Measurements from ENCODE around the gene DMD.
"Not testable (repeated sequence)": the region's sequence is repeated elsewhere in the genome, so short reads cannot be mapped to it uniquely, and the experiment has no call there.

The DMD gene

DNA sequence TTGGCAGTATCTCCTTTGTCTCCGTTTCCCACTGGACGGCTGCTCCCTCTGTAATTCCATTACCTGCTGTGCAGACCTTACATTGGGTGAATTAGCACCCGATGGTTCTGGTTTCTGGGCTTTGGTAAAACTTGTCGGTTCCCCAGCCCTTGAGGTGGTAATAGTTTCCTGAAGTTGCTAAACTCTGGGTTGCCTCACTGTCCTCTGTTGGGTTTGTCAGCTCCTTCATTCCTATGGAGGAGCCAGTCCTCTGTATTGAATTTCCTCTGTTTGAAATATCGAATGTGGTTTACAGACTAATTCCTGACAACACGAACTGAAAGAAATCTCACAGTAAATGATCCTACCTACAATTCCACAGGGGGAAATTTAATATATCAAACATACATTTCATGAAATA is 1548.2 kb downstream of the DMD start:
- no peak for DNase-seq

DNA sequence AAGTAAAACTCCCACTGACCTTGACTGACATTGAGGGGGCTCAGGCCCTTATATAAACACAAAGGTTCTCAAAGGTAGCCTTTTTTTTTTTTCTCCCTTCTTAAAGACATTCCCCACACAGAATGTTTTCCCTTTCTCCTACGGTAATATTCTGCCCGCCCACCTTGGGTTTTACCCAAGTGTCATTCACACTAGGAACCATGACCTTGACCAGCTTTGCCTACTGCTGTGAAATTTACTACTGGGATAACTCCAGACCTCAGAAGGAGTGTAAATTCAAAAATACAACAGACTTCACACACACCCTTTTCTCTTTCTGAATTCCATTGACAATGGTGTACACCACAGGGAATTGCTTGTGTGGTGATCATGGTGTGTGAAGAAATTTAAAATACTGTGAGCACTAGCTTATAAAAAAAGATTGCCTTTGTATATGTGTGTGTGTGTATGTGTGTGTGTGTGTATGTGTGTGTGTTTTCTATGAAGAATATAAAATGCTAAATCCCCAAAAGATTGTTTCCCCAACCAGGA is 1550.0 kb downstream of the DMD start:
- no peak for DNase-seq

DNA sequence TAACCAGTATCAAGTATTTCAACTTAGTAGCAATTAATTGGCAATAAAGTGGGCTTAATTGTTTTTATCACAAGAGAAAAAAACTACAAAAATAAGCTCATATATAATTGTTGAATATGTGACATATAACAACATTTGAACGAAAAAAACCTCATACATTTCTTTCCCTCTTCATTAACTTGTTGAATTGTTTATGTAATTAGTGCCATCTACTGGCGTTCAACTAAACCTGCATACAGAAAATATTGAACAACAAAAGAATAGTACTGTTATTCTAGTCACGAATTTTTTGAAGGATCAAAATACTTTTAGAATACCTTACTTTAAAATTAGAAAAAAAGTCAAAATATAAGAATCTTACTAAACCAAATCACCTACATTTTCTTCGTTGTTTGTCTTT is 1553.0 kb downstream of the DMD start:
- DNase-seq, result peak; percentile 0

DNA sequence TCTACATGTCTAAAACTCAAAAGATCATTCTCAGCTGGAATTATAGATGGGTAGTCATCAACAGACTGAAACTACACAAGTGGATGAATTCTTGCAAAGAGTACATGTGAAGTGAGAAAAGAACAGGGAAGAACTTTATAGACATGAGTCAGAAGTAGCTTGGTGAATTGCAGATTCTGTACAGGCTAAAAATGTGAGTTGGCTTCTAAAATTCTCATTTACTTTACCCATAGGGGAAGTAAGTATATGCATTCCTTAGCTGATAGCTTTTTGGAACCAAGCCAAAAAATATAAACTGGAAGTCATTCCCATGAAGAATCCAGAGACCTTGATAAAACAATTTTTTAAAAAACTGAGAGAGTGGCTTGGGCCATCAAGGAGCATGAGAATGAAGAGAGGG is 1555.3 kb downstream of the DMD start:
- no peak for DNase-seq

DNA sequence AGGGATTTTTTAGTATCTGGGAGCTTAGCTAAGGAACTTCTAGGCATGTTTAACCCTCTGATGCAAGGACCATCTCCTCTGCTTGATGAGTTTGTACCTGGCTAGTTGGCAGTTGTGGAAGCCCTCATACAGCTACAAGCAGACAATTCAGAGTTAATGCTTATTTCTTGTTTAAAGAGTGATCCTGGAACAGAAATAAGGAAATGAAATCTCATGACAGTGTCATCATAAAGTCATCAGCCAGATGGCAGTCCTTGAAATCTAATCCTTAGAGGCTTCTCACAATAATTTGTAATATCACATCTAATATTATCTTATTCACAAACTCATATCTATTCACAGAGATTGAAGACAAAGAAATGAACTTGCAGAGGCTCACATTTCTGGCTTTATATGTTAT is 1557.9 kb downstream of the DMD start:
- DNase-seq, result no peak

DNA sequence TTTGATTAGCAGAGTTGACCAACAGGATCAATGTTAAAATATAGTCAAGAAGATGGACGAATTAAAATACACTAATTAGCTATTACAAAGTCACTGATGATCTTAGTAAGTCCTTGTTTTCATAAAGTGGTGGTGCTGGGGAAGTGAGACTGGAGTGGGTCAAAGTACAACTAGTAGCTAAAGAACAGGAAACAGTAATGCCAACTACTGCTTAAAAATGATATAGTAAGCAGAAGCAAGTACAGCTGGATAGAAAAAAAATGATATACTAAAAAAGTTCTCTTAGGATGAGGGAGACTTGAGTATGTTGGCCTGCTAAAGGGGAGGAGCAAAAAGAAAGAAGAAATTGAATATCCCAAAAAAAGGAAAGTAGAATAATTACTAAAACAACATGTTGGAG is 1558.7 kb downstream of the DMD start:
- DNase-seq, result no peak

DNA sequence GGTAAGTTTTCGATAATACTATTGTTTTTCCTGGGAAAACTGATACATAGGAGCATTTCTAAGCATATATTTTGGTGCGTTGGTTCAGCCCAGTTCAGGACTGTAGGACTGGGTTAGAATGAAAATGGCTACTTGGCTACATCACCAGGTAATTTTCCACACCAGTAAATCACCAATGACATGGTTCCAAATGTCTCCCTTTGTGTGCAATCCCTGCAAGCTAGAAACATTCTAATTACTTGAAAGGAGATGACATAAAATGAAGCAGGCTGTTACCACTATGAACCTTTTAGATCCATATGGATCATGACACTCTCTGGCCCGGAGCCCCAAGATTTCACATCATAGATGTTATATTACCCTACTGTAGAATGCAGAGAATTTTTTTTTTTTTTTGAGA is 1562.1 kb downstream of the DMD start:
- DNase-seq, result no peak

DNA sequence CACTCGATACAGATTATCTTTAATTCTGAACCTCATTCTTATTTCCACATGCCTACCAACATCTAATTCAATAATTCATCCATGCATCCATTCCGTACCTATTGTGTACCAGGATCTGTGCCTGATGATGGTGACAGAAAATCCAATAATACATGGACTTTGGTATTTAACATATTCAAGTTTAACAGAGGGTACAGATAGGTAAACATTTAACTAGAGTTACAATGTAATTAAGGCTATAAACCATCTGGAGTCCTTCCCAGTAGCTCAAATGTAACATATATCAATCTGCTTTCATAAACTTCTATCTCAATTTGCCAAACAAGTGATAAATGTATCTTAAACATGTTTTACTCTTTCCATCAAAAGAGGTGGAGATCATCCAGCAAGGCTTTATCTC is 1578.0 kb downstream of the DMD start:
- no peak for DNase-seq

DNA sequence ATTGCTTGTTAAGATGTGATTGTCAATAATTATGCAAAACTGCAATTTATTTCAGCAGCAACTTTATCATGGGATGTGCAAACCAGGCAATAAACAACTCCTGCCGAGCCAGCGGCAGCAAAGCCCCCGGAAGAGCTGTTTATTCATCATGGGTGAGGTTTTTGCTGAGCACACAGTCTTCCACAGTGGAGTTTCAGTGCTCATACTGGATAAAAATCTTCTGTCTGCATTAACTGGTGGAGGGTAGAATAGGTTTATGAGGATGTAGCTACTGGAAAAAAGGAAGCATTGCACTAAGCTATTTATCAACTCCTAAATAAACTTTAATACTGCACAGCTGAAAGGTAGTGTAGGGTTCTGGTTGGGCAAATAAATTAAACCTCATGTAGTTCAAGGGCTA is 1582.2 kb downstream of the DMD start:
- DNase-seq, result no peak

DNA sequence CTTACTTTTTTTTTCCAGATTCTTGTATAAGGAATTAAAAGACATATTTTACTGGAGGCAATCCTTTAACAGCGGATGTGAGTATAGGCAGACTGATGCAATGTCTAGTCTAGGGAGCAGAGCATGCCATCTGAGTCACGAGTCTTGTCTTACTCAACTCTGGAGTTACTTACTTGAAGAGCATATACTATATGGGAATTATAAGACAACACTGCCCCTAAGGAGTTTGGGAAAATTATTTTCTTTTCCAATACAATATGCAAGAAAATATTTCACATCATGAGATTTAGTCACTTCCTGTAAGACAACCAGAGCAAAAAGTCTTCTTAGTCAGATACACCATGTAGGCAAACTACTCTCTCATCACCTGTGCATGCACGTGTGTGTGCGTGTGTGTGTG is 1602.2 kb downstream of the DMD start:
- no peak for DNase-seq

DNA sequence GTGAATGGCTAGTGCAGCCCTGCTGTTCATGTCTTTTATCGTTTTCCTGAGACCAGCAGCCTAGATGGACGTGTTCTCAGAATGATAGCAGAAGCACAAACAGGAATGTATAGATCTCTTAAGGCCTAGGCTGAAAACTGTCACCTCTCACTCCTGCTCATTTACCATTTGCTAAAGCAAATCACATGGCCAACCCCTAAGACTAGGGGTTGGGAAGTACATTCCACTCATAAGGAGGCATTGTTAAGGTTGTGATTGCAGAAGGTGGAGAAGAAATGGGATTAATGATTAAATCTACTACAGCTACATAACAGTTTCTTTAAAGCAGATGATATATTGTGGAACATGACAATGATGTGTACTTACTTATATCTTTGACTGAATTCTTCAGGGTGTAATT is 1602.7 kb downstream of the DMD start:
- no peak for DNase-seq

DNA sequence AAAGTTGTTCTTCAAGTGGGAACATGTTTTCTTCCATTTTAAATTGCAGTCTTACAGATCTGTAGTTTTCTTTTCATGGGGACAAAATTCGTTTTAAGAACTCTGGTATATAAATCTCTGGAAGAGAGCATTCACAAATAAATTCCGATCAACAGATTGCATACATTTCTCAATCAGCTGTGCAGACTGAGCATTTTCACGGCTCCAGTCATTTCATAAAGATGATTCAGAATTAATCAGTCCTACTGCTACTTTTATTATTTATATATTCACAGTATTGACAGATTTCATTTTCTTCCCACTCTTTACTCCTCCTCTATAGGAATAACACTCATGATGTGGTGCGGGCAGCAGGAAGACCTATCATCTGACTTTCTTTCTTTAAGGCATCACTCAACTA is 1604.6 kb downstream of the DMD start:
- DNase-seq, result no peak

DNA sequence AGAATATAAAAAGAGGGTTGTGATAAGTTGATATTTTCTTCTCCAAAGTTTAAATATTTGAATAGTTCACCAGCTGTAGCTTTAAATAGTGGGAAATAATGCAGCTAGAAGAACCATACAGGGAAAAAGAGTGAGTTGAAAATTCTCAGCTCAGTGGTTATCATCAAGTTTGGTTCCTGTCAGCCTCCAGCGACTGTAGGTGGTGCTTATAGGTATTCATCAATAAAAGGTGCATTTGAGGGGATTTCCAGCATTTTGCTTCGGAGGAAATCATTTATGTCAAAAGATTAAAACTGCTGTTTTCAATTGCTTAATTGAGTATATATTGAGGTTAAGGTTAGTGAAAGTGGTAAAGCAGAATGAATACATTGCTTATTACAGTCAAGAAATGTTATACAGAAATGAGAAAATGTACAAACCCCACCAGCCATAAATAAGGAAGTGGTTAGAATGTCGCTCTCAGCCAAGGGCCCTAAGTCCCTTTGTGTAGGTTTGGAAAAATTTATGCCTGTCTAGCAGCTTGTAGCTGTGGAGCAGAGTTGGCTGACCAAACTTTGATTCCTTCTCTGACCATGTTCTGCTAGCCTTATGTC is 1606.6 kb downstream of the DMD start:
- DNase-seq, result no peak

DNA sequence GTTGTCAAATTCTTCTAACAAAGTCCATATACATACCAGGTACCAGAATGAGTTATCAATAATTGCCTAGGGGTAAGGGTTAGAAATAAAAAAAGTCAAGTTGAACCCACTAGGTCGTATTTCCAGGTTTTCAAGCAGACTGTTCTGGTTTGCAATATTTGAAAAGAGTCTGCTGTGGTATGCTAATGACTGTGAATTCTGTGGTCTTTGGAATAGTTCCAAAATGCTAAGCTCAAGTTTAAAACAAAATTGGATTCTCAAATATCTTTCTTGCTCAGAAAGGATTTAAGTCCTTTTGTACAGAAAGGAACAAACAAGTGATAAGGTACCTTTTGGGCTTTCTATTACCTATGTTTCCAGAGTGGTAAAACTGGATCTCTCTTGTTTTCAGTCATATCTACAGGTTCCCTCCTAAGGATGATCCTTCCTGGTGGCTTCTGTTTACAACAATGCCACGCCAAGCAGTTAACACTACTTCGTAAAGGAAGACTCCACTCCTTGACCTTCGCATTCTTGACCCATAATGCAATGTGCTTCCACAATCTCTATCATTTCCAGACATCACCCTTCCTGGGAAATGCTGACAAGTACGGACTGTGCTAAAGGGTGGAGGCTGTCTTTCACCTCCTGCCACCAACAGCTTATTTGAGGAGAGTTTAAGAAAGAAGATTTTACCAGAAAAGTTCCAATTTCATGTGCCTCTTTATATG is 1607.8 kb downstream of the DMD start:
- no peak for DNase-seq

DNA sequence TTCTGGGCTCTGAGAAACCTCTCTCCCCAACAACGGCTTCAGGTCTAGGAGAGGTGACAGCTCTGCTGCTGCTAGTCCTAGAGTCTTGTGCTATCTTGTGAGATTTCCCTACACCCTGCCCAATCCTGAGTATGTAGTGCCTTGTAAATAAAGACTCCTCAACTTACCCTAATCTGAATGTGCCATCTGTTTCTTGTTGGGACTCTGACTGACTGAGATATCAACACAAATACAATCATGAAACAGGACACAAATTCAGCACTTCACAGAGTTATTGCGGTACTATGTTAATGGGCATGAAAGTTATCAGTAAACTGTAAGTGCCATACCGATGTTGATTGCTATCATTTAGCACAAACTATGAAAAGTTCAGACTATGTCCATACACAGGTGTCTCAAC is 1610.5 kb downstream of the DMD start:
- DNase-seq, result no peak

DNA sequence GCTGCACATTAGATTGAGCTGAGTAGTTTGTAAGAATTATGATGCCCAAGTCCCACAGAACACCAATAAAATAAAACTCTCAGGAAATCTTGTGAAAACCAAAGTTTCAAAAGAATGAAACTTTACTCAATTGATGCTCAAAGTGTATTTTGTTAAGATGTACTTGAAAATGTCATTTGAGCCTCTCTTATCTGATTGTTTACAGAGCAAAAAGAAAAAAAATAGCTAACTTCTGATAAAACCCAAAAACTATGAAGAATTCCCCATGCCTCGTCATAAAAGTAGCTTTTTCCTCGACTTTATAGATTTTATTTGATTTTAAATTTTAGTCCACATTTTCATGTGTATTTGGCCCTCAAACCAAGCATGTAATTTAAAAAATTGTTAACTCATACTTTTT is 1618.0 kb downstream of the DMD start:
- no peak for DNase-seq

DNA sequence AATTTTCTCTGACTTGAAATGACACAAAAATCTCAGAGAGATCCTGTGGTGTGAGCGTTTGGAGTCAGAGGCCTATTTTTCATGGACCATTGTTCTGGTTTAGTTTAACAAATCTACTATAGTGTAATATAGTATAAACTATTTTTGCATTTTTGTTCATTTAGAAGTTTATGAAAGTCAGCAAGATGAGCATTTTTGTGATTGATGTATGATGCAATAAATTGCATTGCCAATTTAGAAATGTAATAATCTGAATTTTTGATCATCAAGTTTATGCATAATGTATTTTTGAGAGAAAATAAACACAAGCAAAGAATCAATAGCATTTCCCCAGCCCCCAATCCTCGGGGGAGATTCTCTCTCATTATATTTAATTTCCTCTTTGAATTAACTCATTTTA is 1620.0 kb downstream of the DMD start:
- no peak for DNase-seq

DNA sequence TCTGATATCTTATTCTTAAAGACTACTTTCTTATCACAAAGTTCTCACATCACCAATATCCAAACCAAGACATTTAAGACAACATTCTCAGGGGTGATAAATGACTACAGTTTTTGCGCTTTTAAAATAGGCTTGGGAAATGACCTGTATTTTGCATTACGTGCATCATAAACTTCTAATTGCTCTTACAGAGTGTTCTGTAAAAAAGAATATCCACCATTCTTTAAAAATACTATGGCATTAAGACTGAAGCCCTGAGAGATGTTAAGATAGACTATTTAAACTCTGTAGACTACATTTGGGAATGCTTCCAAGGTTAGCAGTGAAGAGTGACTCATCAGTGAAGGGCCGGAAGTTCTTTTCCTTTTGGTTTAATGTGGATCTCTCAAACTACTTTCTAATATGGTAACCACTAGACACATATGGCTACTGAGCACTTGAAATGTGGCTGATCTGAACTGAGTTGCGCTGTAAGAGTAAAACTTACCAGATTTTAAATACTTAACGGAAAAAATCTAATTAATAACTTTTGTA is 1620.7 kb downstream of the DMD start:
- DNase-seq, result no peak

DNA sequence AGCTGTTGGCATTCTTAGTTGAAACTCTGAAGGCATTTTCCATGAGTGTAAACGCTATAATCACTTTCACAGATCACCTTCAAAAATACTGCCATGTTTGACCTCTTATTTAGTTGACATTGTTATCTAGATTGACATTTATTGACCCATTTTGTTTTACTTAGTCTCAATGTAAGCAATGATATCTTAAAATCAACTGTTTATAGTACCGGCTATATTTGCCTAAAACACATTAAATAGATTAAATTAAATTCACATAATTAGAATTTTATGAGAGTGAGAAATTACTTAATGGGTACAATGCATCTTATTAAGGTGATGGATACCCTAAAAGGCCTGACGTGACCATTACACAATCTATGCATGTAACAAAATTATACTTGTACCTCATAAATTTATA is 1621.8 kb downstream of the DMD start:
- DNase-seq, result no peak

DNA sequence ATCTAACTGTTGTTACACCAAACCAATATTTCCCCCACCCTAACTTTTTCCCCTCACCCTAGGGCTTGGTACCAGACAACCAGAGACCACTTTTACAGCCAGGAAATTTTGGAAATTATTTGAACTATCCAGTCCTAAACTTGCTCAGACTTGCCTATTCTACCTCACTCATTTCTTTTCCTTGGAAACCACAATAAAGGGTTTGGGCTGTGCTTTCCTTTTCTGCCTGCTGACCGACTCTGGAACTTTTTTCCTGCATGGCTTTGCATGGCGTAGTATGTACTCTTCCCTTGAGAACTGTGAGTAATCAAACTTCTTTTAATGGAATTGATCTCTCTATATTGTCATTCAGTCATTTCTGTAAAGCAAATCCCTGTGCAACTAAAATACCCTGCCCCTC is 1623.0 kb downstream of the DMD start:
- DNase-seq, result no peak

DNA sequence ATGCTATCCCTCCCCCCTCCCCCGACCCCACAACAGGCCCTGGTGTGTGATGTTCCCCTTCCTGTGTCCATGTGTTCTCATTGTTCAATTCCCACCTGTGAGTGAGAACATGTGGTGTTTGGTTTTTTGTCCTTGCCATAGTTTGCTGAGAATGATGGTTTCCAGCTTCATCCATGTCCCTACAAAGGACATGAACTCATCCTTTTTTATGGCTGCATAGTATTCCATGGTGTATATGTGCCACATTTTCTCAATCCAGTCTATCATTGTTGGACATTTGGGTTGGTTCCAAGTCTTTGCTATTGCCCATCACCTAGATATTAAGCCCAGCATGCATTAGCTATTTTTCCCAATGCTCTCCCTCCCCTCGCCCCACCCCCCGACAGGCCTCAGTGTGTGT is 1627.5 kb downstream of the DMD start:
- DNase-seq, result not testable (repeated sequence)

DNA sequence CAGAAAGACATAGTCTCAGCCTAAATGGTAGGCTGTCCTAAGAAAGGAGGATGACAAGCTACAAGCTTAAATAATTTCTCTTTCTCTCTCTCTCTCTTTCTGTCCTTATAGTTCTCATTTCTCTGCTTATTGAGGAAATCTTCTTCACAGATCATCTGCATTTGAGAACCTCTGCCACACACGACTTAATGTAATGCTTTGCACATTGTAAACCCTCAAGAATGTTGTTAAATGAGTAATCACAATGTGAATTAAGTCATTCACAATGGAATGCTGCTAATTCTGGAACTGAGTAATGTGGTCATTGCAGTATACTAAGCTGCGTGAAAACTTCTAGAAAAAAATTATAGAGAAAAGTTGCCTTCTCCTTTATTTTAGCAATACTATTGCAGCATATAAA is 1630.6 kb downstream of the DMD start:
- no peak for DNase-seq

DNA sequence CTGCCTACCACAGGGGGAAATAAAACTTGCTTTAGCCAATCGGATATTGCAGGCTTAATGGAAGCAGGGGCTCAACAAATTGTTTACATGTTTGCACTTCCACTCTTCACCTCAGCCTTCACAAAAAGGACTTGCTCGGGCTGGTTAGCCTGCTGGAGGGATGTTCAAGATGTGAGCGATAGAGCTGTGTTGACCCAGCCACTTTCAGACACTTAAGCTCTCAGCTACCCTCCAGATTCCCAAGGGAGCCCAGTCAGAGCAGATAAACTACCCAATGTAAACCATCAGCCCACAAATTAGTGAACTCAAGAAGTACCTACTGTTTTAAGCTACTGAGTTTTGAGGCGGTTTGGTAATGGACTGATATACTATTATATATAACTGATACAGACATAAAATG is 1631.1 kb downstream of the DMD start:
- DNase-seq, result no peak

DNA sequence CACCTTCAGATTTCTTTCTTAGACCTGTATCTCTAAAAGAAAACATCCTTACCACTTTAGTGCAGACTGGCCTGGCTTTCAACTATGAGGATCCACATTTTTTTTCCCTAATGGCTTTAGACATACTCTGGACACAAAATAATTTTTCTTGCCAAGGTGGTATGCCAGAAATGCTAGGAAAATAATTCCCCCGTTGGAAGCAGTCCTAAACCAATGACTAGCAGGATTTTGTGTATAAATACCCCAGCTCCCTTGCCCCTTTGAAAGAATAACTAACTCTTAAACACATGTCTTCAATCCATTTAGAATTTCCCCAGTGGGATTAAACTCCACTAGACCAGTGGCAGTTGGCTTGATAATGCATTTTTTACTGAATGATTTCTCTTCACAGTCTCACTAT is 1639.0 kb downstream of the DMD start:
- no peak for DNase-seq

DNA sequence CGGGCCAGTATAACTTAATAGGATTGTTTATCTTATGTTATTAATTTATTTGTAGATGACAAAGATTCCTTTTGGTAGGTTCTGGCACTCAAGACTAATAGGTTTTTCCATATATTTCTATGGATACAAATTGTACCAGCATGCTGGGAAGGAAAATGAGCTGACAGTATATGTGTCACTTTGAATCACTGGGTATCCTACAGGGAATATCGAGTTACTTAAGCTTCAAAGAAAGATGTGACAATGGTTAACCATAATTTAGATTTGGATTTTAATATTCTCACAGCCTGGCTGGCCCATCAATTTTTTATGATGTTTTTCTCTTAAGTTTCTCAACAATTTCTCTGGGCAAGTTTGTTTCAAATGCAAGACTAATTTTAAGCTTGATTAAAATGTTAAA is 1640.7 kb downstream of the DMD start:
- no peak for DNase-seq

All from GF-D8 (cell line).